Heart left ventricle (tissue), 13 donors: ENCODE data around the gene THSD4.

ENCODE experiments used
- CTCF ChIP-seq, 12 donors: fragments of 200-600 bp; sonication (generic) in 4 of 12; IDR thresholded peaks; one replicate each; pipeline versions ENCODE4 v1.5.0 to v1.8.0; 2018 to 2022; ENCODE audit warnings: antibody characterized with exemption in 12 of 12, mild to moderate bottlenecking in 5 of 12
- POLR2A ChIP-seq, 2 donors: fragments of 450-650 bp; IDR thresholded peaks; one replicate each; pipeline ENCODE4 v1.6.1; 2017; ENCODE audit warnings: antibody characterized with exemption in 2 of 2, mild to moderate bottlenecking in 2 of 2, moderate library complexity in 2 of 2
- donor health status: ischemic (EF 13 %, LVEDD 7.1; RV severe dilation, severe dysfunction).
- donor health status: DM: no; HTN: yes; CAD: no.
- donor health status: DM: no; HTN: no; CAD: no.
- donor health status: ischemic (EF 25% LVEDD 6.9; RV normal size, moderate dysfunction).
- donor health status: ischemic (EF 25% LVEDD 5.7; RV mildly dilated, moderate dysfunction).
- donor health status: ischemic (EF 35%, LVEDD 5.7; RV mildly dilated, moderate dysfunction).
- donor health status: nonischemic (EF 11% LVEDD 7.7; RV severe dilation, severe dysfunction).
- donor health status: DM: yes; HTN: yes; CAD: no.
- donor health status: PGD.
- donor health status: ischemic (EF 29% LVEDD 5.4; RV normal size, mild dysfunction).
- donor health status: nonischemic (EF 23%, LVEDD 6.1; RV moderate dilation, normal function).

- TF ChIP-seq CTCF (IDR thresholded peaks at IDR 0.05) (no peak), POLR2A (IDR thresholded peaks at IDR 0.05) (no peak)
Observed at GRCh38 chr15:71224024-71224423, 108.8 kb downstream of the THSD4 start.
